Stomach smooth muscle (tissue), 2 donors: ENCODE measurements around the gene UGT3A2.

ENCODE experiments used
- H3K27ac ChIP-seq: one replicate; pipeline ENCODE4 v1.7.0; 2013; ENCODE audit warnings: mild to moderate bottlenecking, low read length, inconsistent platforms
- H3K27me3 ChIP-seq, 2 donors: one replicate each; pipeline ENCODE4 v1.7.0; 2013; ENCODE audit warnings: low read length in 2 of 2; ENCODE audit not compliant: insufficient read depth in 2 of 2, control insufficient read depth in 1 of 2
- H3K36me3 ChIP-seq, 2 donors: one replicate each; pipeline ENCODE4 v1.7.0; 2013; ENCODE audit warnings: low read length in 2 of 2; ENCODE audit not compliant: control insufficient read depth in 2 of 2, insufficient read depth in 2 of 2
- H3K4me1 ChIP-seq: one replicate; pipeline ENCODE4 v1.7.0; 2013; ENCODE audit warnings: low read length; ENCODE audit not compliant: control insufficient read depth, insufficient read depth
- H3K4me3 ChIP-seq, 2 donors: one replicate each; pipeline ENCODE4 v1.7.0; 2013; ENCODE audit warnings: low read length in 2 of 2
- H3K9ac ChIP-seq, 2 donors: one replicate each; pipeline ENCODE4 v1.7.0; 2013; ENCODE audit warnings: low read length in 2 of 2, mild to moderate bottlenecking in 1 of 2
- H3K9me3 ChIP-seq, 2 donors: one replicate each; pipeline ENCODE4 v1.7.0; 2013; ENCODE audit warnings: low read length in 2 of 2; ENCODE audit not compliant: control insufficient read depth in 2 of 2
- donor health status: healthy.
- donor health status: Pancreatic carcinoma.

The UGT3A2 gene

GRCh38 chr5:36070687-36071571 is 4.2 kb upstream of the UGT3A2 start:
- H3K9me3 ChIP-seq, result no peaks in the 10 kb centered on the region
- H3K27ac ChIP-seq, result no peak overlapping the region
- no peaks in the 10 kb centered on the region for H3K36me3 ChIP-seq
- H3K4me1 ChIP-seq, result no peaks in the 10 kb centered on the region
- no peak overlapping the region for H3K9ac ChIP-seq
- H3K27me3 ChIP-seq, result peaks cover 6 to 7% of the 10 kb centered on the region in 2 donors
- no peak overlapping the region for H3K4me3 ChIP-seq

- Histone ChIP-seq H3K9me3 (no peaks in the 10 kb centered on the region), H3K9ac (no peak overlapping the region), H3K4me3 (no peak overlapping the region), H3K27me3 (peaks cover 6 to 7% of the 10 kb centered on the region in 2 donors), H3K4me1 (no peaks in the 10 kb centered on the region), H3K36me3 (no peaks in the 10 kb centered on the region), H3K27ac (no peak overlapping the region)
Measured at GRCh38 chr5:36068751-36069281, 2.1 kb upstream of the UGT3A2 start.

GRCh38 chr5:36066001-36066539 is 612 bp downstream of the UGT3A2 start:
- no peak overlapping the region for H3K27ac ChIP-seq
- no peaks in the 10 kb centered on the region for H3K36me3 ChIP-seq
- no peak overlapping the region for H3K9ac ChIP-seq
- no peak overlapping the region for H3K4me3 ChIP-seq
- H3K4me1 ChIP-seq, result no peaks in the 10 kb centered on the region
- peaks cover 3 to 7% of the 10 kb centered on the region in 2 donors for H3K27me3 ChIP-seq
- H3K9me3 ChIP-seq, result no peaks in the 10 kb centered on the region

- Histone ChIP-seq H3K4me3 (no peak overlapping the region), H3K4me1 (peaks cover 3% of the 10 kb centered on the region), H3K36me3 (no peaks in the 10 kb centered on the region)
Measured at GRCh38 chr5:36060420-36060887, 6.2 kb downstream of the UGT3A2 start.

GRCh38 chr5:36059571-36060419 is 6.9 kb downstream of the UGT3A2 start:
- no peaks in the 10 kb centered on the region for H3K27me3 ChIP-seq

More at GRCh38 chr5:36060420-36060887, 6.2 kb downstream of the UGT3A2 start:
- Histone ChIP-seq H3K27me3 (no peaks in the 10 kb centered on the region), H3K9ac (no peak overlapping the region), H3K27ac (no peak overlapping the region), H3K9me3 (no peaks in the 10 kb centered on the region)

GRCh38 chr5:36058776-36059175 is 7.9 kb downstream of the UGT3A2 start:
- H3K4me3 ChIP-seq, result no peak overlapping the region
- H3K9me3 ChIP-seq, result no peaks in the 10 kb centered on the region
- no peak overlapping the region for H3K27ac ChIP-seq
- peaks cover 3% of the 10 kb centered on the region for H3K4me1 ChIP-seq
- no peaks in the 10 kb centered on the region for H3K27me3 ChIP-seq
- no peaks in the 10 kb centered on the region for H3K36me3 ChIP-seq
- no peak overlapping the region for H3K9ac ChIP-seq

More at GRCh38 chr5:36059571-36060419, 6.9 kb downstream of the UGT3A2 start:
- Histone ChIP-seq H3K4me3 (no peak overlapping the region), H3K9ac (no peak overlapping the region), H3K27ac (no peak overlapping the region), H3K9me3 (no peaks in the 10 kb centered on the region), H3K36me3 (no peaks in the 10 kb centered on the region), H3K4me1 (peaks cover 3% of the 10 kb centered on the region)

GRCh38 chr5:36057386-36057785 is 9.3 kb downstream of the UGT3A2 start:
- Histone ChIP-seq H3K27ac (no peak overlapping the region), H3K36me3 (no peaks in the 10 kb centered on the region), H3K9me3 (no peaks in the 10 kb centered on the region), H3K27me3 (no peaks in the 10 kb centered on the region), H3K4me3 (no peak overlapping the region), H3K4me1 (peaks cover 3% of the 10 kb centered on the region), H3K9ac (no peak overlapping the region)

- H3K4me3 ChIP-seq, result no peak overlapping the region
Measured at GRCh38 chr5:36056422-36056821, 10.3 kb downstream of the UGT3A2 start.

GRCh38 chr5:36055984-36056383 is 10.7 kb downstream of the UGT3A2 start:
- Histone ChIP-seq H3K4me3 (no peak overlapping the region), H3K9me3 (no peaks in the 10 kb centered on the region), H3K36me3 (no peaks in the 10 kb centered on the region), H3K9ac (no peak overlapping the region), H3K27ac (no peak overlapping the region), H3K27me3 (no peaks in the 10 kb centered on the region), H3K4me1 (peaks cover 3% of the 10 kb centered on the region)

More at GRCh38 chr5:36056422-36056821, 10.3 kb downstream of the UGT3A2 start:
- Histone ChIP-seq H3K4me1 (peaks cover 3% of the 10 kb centered on the region), H3K27ac (no peak overlapping the region), H3K9ac (no peak overlapping the region), H3K36me3 (no peaks in the 10 kb centered on the region), H3K27me3 (no peaks in the 10 kb centered on the region), H3K9me3 (no peaks in the 10 kb centered on the region)

- H3K9ac ChIP-seq, result no peak overlapping the region
Measured at GRCh38 chr5:36054647-36055046, 12.0 kb downstream of the UGT3A2 start.

More at GRCh38 chr5:36054647-36055046, 12.0 kb downstream of the UGT3A2 start:
- no peaks in the 10 kb centered on the region for H3K27me3 ChIP-seq
- H3K27ac ChIP-seq, result no peak overlapping the region
- no peaks in the 10 kb centered on the region for H3K36me3 ChIP-seq
- no peaks in the 10 kb centered on the region for H3K9me3 ChIP-seq
- no peak overlapping the region for H3K4me3 ChIP-seq
- peaks cover 2% of the 10 kb centered on the region for H3K4me1 ChIP-seq
